GM12891 (cell line): ENCODE measurements around the gene IL1B.

ENCODE experiments used
- DNase-seq: peaks from one replicate; pipeline ENCODE4 v3.0.0; 2011; ENCODE audit warnings: low spot score; ENCODE audit not compliant: insufficient read length
- FAIRE-seq: peaks from 2 replicates; lab custom pipeline; 2011; peaks lifted over from hg19 to GRCh38; lab: Jason Lieb, UNC
- PAX5 ChIP-seq: IDR thresholded peaks from 2 replicates; pipeline ENCODE4 v1.6.1; 2011; ENCODE audit warnings: low read length, moderate library complexity, mild to moderate bottlenecking; ENCODE audit not compliant: insufficient read depth, severe bottlenecking
- POLR2A ChIP-seq: IDR thresholded peaks from 2 replicates; pipeline ENCODE4 v1.6.1; 2011; ENCODE audit warnings: low read depth, low read length, control low read depth
- POLR2AphosphoS5 ChIP-seq: IDR thresholded peaks from 2 replicates; pipeline ENCODE4 v1.6.1; 2011; ENCODE audit warnings: low read depth, low read length, control low read depth
- POU2F2 ChIP-seq: IDR thresholded peaks from 2 replicates; pipeline ENCODE4 v1.6.1; 2011; ENCODE audit warnings: low read depth, mild to moderate bottlenecking, control low read depth, low read length, moderate library complexity
- SPI1 ChIP-seq: IDR thresholded peaks from 2 replicates; pipeline ENCODE4 v1.6.1; 2011; ENCODE audit warnings: low read depth, low read length, control low read depth
- TAF1 ChIP-seq: IDR thresholded peaks from 2 replicates; pipeline ENCODE4 v1.6.1; 2011; ENCODE audit warnings: low read depth, low read length, control low read depth

IL1B gene

GRCh38 chr2:112784199-112785189 lies 52.1 kb downstream of the IL1B start, which contains the start of gene IL1A:
Gene IL1A, minus strand, starts transcription at chr2:112784493. Its CDS starts 723 bp downstream, at chr2:112783770.
- no peak for TF ChIP-seq PAX5
- TF ChIP-seq SPI1 = no peak
- no peak for TF ChIP-seq POLR2AphosphoS5
- no peak for TF ChIP-seq POU2F2
- no peak for TF ChIP-seq TAF1
- TF ChIP-seq POLR2A = no peak
- FAIRE-seq = no peak
- DNase-seq = no peak

- FAIRE-seq (peak; percentile 88), DNase-seq (no peak)
- TF ChIP-seq POU2F2 (no peak), SPI1 (no peak), POLR2AphosphoS5 (no peak), TAF1 (no peak), PAX5 (no peak), POLR2A (no peak)
These were observed 53.3 kb downstream of the IL1B start for GRCh38 chr2:112783187-112783714.

GRCh38 chr2:112782234-112782799 lies 54.3 kb downstream of the IL1B start:
- DNase-seq = no peak
- peak; percentile 85 for FAIRE-seq
- TF ChIP-seq POLR2A (no peak), SPI1 (peak; percentile 53)
